Right lobe of liver (tissue), 4 donors: ENCODE measurements around the gene EXOSC6.
"Not testable (repeated sequence)": the region's sequence is repeated elsewhere in the genome, so short reads cannot be mapped to it uniquely, and the experiment has no call there.

Experiments used
- POLR2A ChIP-seq: fragments of 450-650 bp; IDR thresholded peaks from one replicate; pipeline ENCODE4 v1.6.1; 2017; ENCODE audit warnings: antibody characterized with exemption, mild to moderate bottlenecking
- TF ChIP-seq, protein P1 (sequence below), 4 donors: fragments of 200-600 bp in 3 of 4; fragments of 450-650 bp in 1 of 4; IDR thresholded peaks; one replicate each; pipeline versions ENCODE4 v1.5.1 to v1.8.0; 2016 to 2022; ENCODE audit warnings: antibody characterized with exemption in 4 of 4, mild to moderate bottlenecking in 2 of 4
- donor health status: DM: no; HTN: no; CAD: no.
- donor health status: DM: no; HTN: no; CAD: no.
- donor health status: DM: no; HTN: yes; CAD: no.

DNA sequence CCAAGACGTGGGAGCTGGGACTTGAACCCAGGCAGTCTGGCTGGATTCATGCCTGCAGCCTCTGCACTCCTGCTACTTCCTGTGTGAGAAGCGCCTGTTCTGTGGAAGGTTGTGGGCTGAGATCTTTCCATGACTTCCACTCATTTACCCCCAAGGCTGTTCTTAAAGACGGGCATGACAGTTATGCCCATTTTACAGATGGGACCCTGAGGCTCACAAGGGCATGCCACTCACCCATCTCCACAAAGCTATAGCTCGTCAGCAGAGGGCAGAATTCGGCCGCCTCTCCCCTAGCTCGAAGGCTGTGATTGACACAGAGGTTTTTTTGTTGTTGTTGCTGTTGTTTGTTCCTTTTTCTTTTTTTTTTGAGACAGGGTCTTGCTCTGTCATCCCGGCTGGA lies 51.7 kb downstream of the EXOSC6 start:
- TF ChIP-seq, protein P1, sequence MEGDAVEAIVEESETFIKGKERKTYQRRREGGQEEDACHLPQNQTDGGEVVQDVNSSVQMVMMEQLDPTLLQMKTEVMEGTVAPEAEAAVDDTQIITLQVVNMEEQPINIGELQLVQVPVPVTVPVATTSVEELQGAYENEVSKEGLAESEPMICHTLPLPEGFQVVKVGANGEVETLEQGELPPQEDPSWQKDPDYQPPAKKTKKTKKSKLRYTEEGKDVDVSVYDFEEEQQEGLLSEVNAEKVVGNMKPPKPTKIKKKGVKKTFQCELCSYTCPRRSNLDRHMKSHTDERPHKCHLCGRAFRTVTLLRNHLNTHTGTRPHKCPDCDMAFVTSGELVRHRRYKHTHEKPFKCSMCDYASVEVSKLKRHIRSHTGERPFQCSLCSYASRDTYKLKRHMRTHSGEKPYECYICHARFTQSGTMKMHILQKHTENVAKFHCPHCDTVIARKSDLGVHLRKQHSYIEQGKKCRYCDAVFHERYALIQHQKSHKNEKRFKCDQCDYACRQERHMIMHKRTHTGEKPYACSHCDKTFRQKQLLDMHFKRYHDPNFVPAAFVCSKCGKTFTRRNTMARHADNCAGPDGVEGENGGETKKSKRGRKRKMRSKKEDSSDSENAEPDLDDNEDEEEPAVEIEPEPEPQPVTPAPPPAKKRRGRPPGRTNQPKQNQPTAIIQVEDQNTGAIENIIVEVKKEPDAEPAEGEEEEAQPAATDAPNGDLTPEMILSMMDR (IDR thresholded peaks at IDR 0.05), result not testable (repeated sequence)
- not testable (repeated sequence) for TF ChIP-seq POLR2A
